CD14-positive monocyte (primary cell): ENCODE measurements around the gene BBOF1. TPM values are rescaled to one million over a fixed set of nuclear protein-coding genes. Genes with fewer than 3 reads are reported as not detected.

ENCODE experiments used
- DNase-seq, 3 donors: peaks; one replicate each; pipeline ENCODE4 v3.0.0-alpha.2; 2011 to 2022
- H2AFZ ChIP-seq: 2 replicates; pipeline ENCODE4 v1.6.0; 2012; ENCODE audit warnings: mild to moderate bottlenecking, low read depth, low read length, inconsistent platforms; ENCODE audit not compliant: insufficient read depth, poor library complexity, severe bottlenecking
- H3K27ac ChIP-seq, 2 donors: 1 replicate in 1 of 2; 2 replicates in 1 of 2; pipeline ENCODE4 v1.5.1; 2012 to 2013; ENCODE audit warnings: low read length in 2 of 2, control low read depth in 1 of 2, inconsistent platforms in 1 of 2, low read depth in 1 of 2, mild to moderate bottlenecking in 1 of 2
- H3K27me3 ChIP-seq, 2 donors: one replicate each; pipeline versions ENCODE4 v1.6.0 to v1.6.1; 2011 to 2013; ENCODE audit warnings: low read length in 2 of 2; ENCODE audit not compliant: control insufficient read depth in 2 of 2, insufficient read depth in 2 of 2
- H3K36me3 ChIP-seq, 2 donors: replicated peaks in 1 of 2; 1 replicate in 1 of 2; 2 replicates in 1 of 2; pipeline versions ENCODE4 v1.5.1 to v1.6.1; 2012 to 2013; ENCODE audit warnings: low read length in 2 of 2, control low read depth in 1 of 2, inconsistent platforms in 1 of 2, mild to moderate bottlenecking in 1 of 2; ENCODE audit not compliant: insufficient read depth in 2 of 2, control insufficient read depth in 1 of 2
- H3K4me1 ChIP-seq, 2 donors: 1 replicate in 1 of 2; 2 replicates in 1 of 2; pipeline versions ENCODE4 v1.5.1 to v1.6.1; 2012 to 2013; ENCODE audit warnings: low read length in 2 of 2, control low read depth in 1 of 2, inconsistent platforms in 1 of 2, mild to moderate bottlenecking in 1 of 2, moderate library complexity in 1 of 2; ENCODE audit not compliant: insufficient read depth in 2 of 2, control insufficient read depth in 1 of 2
- H3K4me2 ChIP-seq: replicated peaks from 2 replicates; pipeline ENCODE3; 2012; ENCODE audit warnings: low read length, moderate library complexity, mild to moderate bottlenecking; ENCODE audit not compliant: poor library complexity, severe bottlenecking; ENCODE audit errors: extremely low read depth
- H3K4me3 ChIP-seq, 3 experiments: fragments of 200-600 bp in 1 of 3; sonication (generic) in 1 of 3; replicated peaks in 1 of 3; 1 replicate in 2 of 3; 2 replicates in 1 of 3; pipeline ENCODE4 v1.5.1; 2011 to 2013; ENCODE audit warnings: low read length in 3 of 3, mild to moderate bottlenecking in 3 of 3, control low read depth in 2 of 3, low read depth in 2 of 3, inconsistent platforms in 1 of 3, moderate library complexity in 1 of 3
- H3K79me2 ChIP-seq: 2 replicates; pipeline ENCODE4 v1.6.0; 2012; ENCODE audit warnings: mild to moderate bottlenecking, control low read depth, inconsistent platforms, low read length, moderate library complexity; ENCODE audit not compliant: insufficient read depth
- H3K9ac ChIP-seq: 2 replicates; pipeline ENCODE4 v1.6.0; 2017; ENCODE audit warnings: low read length, mild to moderate bottlenecking; ENCODE audit not compliant: insufficient read depth, poor library complexity, severe bottlenecking
- H3K9me3 ChIP-seq, 2 donors: replicated peaks in 1 of 2; 1 replicate in 1 of 2; 2 replicates in 1 of 2; pipeline versions ENCODE4 v1.5.1 to v1.6.1; 2012 to 2013; ENCODE audit warnings: low read length in 2 of 2, control low read depth in 1 of 2; ENCODE audit not compliant: control insufficient read depth in 1 of 2, insufficient read depth in 1 of 2
- H4K20me1 ChIP-seq: 2 replicates; pipeline ENCODE4 v1.6.0; 2012; ENCODE audit warnings: mild to moderate bottlenecking, low read length, control low read depth, moderate library complexity; ENCODE audit not compliant: insufficient read depth
- H3K27ac Mint-ChIP-seq, 7 donors: one replicate each; pipeline ENCODE4 v1.8.0; 2020; ENCODE audit warnings: mild to moderate bottlenecking in 7 of 7, mixed read lengths in 7 of 7, moderate library complexity in 6 of 7, inconsistent platforms in 2 of 7
- H3K27me3 Mint-ChIP-seq, 3 donors: one replicate each; pipeline ENCODE4 v1.8.0; 2021 to 2022; ENCODE audit warnings: low read depth in 3 of 3, mild to moderate bottlenecking in 3 of 3, mixed read lengths in 3 of 3, moderate library complexity in 3 of 3, inconsistent platforms in 1 of 3
- H3K36me3 Mint-ChIP-seq, 2 donors: one replicate each; pipeline ENCODE4 v1.8.0; 2020; ENCODE audit warnings: mixed read lengths in 2 of 2, inconsistent platforms in 1 of 2, mild to moderate bottlenecking in 1 of 2
- H3K4me1 Mint-ChIP-seq: one replicate; pipeline ENCODE4 v1.8.0; 2020; ENCODE audit warnings: mild to moderate bottlenecking, mixed read lengths
- H3K4me3 Mint-ChIP-seq, 2 donors: one replicate each; pipeline ENCODE4 v1.8.0; 2020; ENCODE audit warnings: mild to moderate bottlenecking in 2 of 2, mixed read lengths in 2 of 2, moderate library complexity in 1 of 2
- H3K9me3 Mint-ChIP-seq, 7 donors: one replicate each; pipeline ENCODE4 v1.8.0; 2020 to 2022; ENCODE audit warnings: mixed read lengths in 7 of 7, mild to moderate bottlenecking in 6 of 7, moderate library complexity in 6 of 7, inconsistent platforms in 2 of 7
- CTCF ChIP-seq: fragments of 200-600 bp; IDR thresholded peaks from one replicate; pipeline ENCODE4 v1.8.0; 2022; ENCODE audit warnings: antibody characterized with exemption, mild to moderate bottlenecking
- WGBS: methylation state at CpG from one replicate; pipeline ENCODE4 v1.1.5; 2013; ENCODE audit warnings: missing lambda C conversion rate; ENCODE audit not compliant: insufficient coverage; 5-methylcytosine and 5-hydroxymethylcytosine counted together
- intact Hi-C, 2 donors: fragments of 100-400 bp; cut with micrococcal nuclease; formaldehyde crosslinking; loops; one replicate each; pipeline versions ENCODE4 v1.15.0 to v1.15.1; 2023
- polyA plus RNA-seq, 3 donors: library from polyadenylated mRNA; depleted of rRNA in 1 of 3; unstranded in 2 of 3; stranded (reverse) in 1 of 3; fragments of 300-500 nt in 2 of 3; fragments of >200 nt in 1 of 3; fragmentation: Illumina TruSeq in 2 of 3; gene quantifications; 1 replicate in 2 of 3; 2 replicates in 1 of 3; pipeline ENCODE4 v1.2.3, GENCODE V29; 2012 to 2021

BBOF1 gene
- polyA plus RNA-seq, 3 donors = 0.01 to 0.94 TPM; not detected in 1

- H4K20me1 ChIP-seq = no peaks in the 10 kb centered on the region
- H3K4me1 ChIP-seq = no peaks in the 10 kb centered on the region
- no peaks in the 10 kb centered on the region for H3K9me3 Mint-ChIP-seq
- H3K79me2 ChIP-seq = no peaks in the 10 kb centered on the region
- peaks cover 10 to 69% of the 10 kb centered on the region in 2 donors for H3K36me3 ChIP-seq
- no peak overlapping the region for H3K4me3 ChIP-seq
- no peaks in the 10 kb centered on the region for H3K4me1 Mint-ChIP-seq
- no peaks in the 10 kb centered on the region for H3K9me3 ChIP-seq
- peaks cover 39 to 40% of the 10 kb centered on the region in 2 donors for H3K36me3 Mint-ChIP-seq
- 100% methylated on average over 2 of the region's 2 CpGs for WGBS
- no peaks in the 10 kb centered on the region for H3K27me3 Mint-ChIP-seq
- H3K27ac Mint-ChIP-seq = no peak overlapping the region
- DNase-seq = no peak
- no peak overlapping the region for H3K27ac ChIP-seq
- intact Hi-C loops = no loop called here
- H3K4me2 ChIP-seq = no peak overlapping the region
- no peak overlapping the region for H3K4me3 Mint-ChIP-seq
- no peak overlapping the region for H3K9ac ChIP-seq
- no peak for TF ChIP-seq CTCF
- no peak overlapping the region for H2AFZ ChIP-seq
- no peaks in the 10 kb centered on the region for H3K27me3 ChIP-seq
These were observed 45.7 kb upstream of the BBOF1 start for GRCh38 chr14:73973497-73973896.

- Mint-ChIP-seq H3K27me3 (no peaks in the 10 kb centered on the region), H3K4me1 (no peaks in the 10 kb centered on the region), H3K4me3 (no peak overlapping the region), H3K9me3 (no peaks in the 10 kb centered on the region), H3K27ac (peak overlapping the region in 1 of 7 donors; percentile 66), H3K36me3 (peaks cover 28 to 32% of the 10 kb centered on the region in 2 donors)
- 100% methylated on average over 4 of the region's 6 CpGs for WGBS
- Histone ChIP-seq H3K4me1 (no peaks in the 10 kb centered on the region), H3K79me2 (no peaks in the 10 kb centered on the region), H3K9me3 (no peaks in the 10 kb centered on the region), H2AFZ (no peak overlapping the region), H3K4me3 (no peak overlapping the region), H3K9ac (no peak overlapping the region), H3K4me2 (no peak overlapping the region), H3K27ac (no peak overlapping the region), H3K27me3 (no peaks in the 10 kb centered on the region), H4K20me1 (no peaks in the 10 kb centered on the region), H3K36me3 (peaks cover 7 to 54% of the 10 kb centered on the region in 2 donors)
- intact Hi-C loops = no loop called here
- no peak for TF ChIP-seq CTCF
- DNase-seq = no peak
These were observed 43.0 kb upstream of the BBOF1 start for GRCh38 chr14:73976125-73976524.
